ENCODE measurements around the gene PFDN5. TPM values are rescaled to one million over a fixed set of nuclear protein-coding genes. Genes with fewer than 3 reads are reported as not detected.

Gene PFDN5
- total and polyA plus RNA-seq, 9 of the 15 experiments (the other 6 are each of a cell fraction or from before 2014, with no cell fraction given) = 361 to 1,636 (median 742) TPM

DNA sequence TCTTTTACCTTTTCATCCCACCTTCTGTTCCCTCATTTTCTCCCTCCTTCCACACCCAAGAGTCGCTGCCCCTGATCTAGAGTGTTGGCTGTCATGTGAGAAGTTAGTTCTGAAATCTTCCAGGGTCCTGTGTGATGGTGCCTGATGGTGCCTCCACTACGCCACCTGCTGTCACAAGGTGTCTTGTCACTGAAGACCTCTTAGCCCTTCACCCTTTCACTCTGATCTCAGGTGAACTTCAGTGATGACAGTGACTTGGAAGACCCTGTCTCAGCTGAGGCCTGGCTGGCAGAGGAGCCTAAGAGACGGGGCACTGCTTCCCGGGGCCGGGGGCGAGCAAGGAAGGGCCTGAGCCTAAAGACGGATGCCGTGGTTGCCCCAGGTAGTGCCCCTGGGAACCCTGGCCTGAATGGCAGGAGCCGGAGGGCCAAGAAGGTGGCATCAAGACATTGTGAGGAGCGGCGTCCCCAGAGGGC lies 7.6 kb upstream of the PFDN5 start (continued):
- TF ChIP-seq, protein P1, sequence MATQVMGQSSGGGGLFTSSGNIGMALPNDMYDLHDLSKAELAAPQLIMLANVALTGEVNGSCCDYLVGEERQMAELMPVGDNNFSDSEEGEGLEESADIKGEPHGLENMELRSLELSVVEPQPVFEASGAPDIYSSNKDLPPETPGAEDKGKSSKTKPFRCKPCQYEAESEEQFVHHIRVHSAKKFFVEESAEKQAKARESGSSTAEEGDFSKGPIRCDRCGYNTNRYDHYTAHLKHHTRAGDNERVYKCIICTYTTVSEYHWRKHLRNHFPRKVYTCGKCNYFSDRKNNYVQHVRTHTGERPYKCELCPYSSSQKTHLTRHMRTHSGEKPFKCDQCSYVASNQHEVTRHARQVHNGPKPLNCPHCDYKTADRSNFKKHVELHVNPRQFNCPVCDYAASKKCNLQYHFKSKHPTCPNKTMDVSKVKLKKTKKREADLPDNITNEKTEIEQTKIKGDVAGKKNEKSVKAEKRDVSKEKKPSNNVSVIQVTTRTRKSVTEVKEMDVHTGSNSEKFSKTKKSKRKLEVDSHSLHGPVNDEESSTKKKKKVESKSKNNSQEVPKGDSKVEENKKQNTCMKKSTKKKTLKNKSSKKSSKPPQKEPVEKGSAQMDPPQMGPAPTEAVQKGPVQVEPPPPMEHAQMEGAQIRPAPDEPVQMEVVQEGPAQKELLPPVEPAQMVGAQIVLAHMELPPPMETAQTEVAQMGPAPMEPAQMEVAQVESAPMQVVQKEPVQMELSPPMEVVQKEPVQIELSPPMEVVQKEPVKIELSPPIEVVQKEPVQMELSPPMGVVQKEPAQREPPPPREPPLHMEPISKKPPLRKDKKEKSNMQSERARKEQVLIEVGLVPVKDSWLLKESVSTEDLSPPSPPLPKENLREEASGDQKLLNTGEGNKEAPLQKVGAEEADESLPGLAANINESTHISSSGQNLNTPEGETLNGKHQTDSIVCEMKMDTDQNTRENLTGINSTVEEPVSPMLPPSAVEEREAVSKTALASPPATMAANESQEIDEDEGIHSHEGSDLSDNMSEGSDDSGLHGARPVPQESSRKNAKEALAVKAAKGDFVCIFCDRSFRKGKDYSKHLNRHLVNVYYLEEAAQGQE (IDR thresholded peaks at IDR 0.05; ENCODE audit: borderline replicate concordance) = peak; percentile 86
- TF ChIP-seq, protein P1 (CRISPR knock-in tag; IDR thresholded peaks at IDR 0.05; ENCODE audit: low read depth) = no peak
- TF ChIP-seq, protein P2, sequence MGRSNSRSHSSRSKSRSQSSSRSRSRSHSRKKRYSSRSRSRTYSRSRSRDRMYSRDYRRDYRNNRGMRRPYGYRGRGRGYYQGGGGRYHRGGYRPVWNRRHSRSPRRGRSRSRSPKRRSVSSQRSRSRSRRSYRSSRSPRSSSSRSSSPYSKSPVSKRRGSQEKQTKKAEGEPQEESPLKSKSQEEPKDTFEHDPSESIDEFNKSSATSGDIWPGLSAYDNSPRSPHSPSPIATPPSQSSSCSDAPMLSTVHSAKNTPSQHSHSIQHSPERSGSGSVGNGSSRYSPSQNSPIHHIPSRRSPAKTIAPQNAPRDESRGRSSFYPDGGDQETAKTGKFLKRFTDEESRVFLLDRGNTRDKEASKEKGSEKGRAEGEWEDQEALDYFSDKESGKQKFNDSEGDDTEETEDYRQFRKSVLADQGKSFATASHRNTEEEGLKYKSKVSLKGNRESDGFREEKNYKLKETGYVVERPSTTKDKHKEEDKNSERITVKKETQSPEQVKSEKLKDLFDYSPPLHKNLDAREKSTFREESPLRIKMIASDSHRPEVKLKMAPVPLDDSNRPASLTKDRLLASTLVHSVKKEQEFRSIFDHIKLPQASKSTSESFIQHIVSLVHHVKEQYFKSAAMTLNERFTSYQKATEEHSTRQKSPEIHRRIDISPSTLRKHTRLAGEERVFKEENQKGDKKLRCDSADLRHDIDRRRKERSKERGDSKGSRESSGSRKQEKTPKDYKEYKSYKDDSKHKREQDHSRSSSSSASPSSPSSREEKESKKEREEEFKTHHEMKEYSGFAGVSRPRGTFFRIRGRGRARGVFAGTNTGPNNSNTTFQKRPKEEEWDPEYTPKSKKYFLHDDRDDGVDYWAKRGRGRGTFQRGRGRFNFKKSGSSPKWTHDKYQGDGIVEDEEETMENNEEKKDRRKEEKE (IDR thresholded peaks at IDR 0.05; ENCODE audit: borderline replicate concordance in 1 of 2, control insufficient read depth in 1 of 2, low read depth in 2 of 2, low read length in 1 of 2) = no peak
- TF ChIP-seq MEIS2 (IDR thresholded peaks at IDR 0.05; ENCODE audit: partially characterized antibody) = no peak
- TF ChIP-seq ARNT (IDR thresholded peaks at IDR 0.05) = 0 out of 4 replicates have a peak, but pooled peaks of 1 of the 2 experiments have one; percentile 50
- TF ChIP-seq HDAC1 (IDR thresholded peaks at IDR 0.05) = no peak
- no peak for TF ChIP-seq NBN (IDR thresholded peaks at IDR 0.05; ENCODE audit: low read depth)
- TF ChIP-seq NUFIP1 (IDR thresholded peaks at IDR 0.05; ENCODE audit: partially characterized antibody) = no peak
- TF ChIP-seq, protein P3, sequence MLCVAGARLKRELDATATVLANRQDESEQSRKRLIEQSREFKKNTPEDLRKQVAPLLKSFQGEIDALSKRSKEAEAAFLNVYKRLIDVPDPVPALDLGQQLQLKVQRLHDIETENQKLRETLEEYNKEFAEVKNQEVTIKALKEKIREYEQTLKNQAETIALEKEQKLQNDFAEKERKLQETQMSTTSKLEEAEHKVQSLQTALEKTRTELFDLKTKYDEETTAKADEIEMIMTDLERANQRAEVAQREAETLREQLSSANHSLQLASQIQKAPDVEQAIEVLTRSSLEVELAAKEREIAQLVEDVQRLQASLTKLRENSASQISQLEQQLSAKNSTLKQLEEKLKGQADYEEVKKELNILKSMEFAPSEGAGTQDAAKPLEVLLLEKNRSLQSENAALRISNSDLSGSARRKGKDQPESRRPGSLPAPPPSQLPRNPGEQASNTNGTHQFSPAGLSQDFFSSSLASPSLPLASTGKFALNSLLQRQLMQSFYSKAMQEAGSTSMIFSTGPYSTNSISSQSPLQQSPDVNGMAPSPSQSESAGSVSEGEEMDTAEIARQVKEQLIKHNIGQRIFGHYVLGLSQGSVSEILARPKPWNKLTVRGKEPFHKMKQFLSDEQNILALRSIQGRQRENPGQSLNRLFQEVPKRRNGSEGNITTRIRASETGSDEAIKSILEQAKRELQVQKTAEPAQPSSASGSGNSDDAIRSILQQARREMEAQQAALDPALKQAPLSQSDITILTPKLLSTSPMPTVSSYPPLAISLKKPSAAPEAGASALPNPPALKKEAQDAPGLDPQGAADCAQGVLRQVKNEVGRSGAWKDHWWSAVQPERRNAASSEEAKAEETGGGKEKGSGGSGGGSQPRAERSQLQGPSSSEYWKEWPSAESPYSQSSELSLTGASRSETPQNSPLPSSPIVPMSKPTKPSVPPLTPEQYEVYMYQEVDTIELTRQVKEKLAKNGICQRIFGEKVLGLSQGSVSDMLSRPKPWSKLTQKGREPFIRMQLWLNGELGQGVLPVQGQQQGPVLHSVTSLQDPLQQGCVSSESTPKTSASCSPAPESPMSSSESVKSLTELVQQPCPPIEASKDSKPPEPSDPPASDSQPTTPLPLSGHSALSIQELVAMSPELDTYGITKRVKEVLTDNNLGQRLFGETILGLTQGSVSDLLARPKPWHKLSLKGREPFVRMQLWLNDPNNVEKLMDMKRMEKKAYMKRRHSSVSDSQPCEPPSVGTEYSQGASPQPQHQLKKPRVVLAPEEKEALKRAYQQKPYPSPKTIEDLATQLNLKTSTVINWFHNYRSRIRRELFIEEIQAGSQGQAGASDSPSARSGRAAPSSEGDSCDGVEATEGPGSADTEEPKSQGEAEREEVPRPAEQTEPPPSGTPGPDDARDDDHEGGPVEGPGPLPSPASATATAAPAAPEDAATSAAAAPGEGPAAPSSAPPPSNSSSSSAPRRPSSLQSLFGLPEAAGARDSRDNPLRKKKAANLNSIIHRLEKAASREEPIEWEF (CRISPR knock-in tag; IDR thresholded peaks at IDR 0.05) = no peak
- TF ChIP-seq FOXK2 (conservative IDR thresholded peaks at IDR 0.05 in 1 of 2, IDR thresholded peaks at IDR 0.05 in 1 of 2; ENCODE audit: low read depth in 2 of 2) = no peak

All from K562 (cell line).